ENCODE data around the gene COQ2. TPM values are rescaled to one million over a fixed set of nuclear protein-coding genes. Genes with fewer than 3 reads are reported as not detected.

COQ2 gene
- total and polyA plus RNA-seq, 2 donors (not counting 1 experiment from before 2014, with no cell fraction given) = 16.7 to 26.4 TPM

- no peaks in the 10 kb centered on the region for H3K9me3 ChIP-seq (ENCODE audit: control insufficient read depth, insufficient read depth, low read depth, low read length)
- H4K20me1 ChIP-seq (ENCODE audit: control insufficient read depth, extremely low read depth, insufficient read depth, low read length) = no peaks in the 10 kb centered on the region
- H3K4me3 ChIP-seq (replicated peaks in 1 of 4; ENCODE audit: control extremely low read depth in 1 of 4, insufficient read depth in 1 of 4, low read depth in 3 of 4, low read length in 4 of 4) = no peak overlapping the region
- no peak for DNase-seq (ENCODE audit: low read depth in 2 of 2)
- H3K4me1 ChIP-seq (ENCODE audit: control insufficient read depth, extremely low read depth, insufficient read depth, low read length) = no peaks in the 10 kb centered on the region
- H3K4me2 ChIP-seq (ENCODE audit: extremely low read depth, insufficient read depth, low read length) = no peak overlapping the region
- no peak overlapping the region for H2AFZ ChIP-seq (ENCODE audit: low read length)
- no peaks in the 10 kb centered on the region for H3K79me2 ChIP-seq (ENCODE audit: control insufficient read depth, insufficient read depth, low read length)
- TF ChIP-seq CTCF (conservative IDR thresholded peaks at IDR 0.05 in 1 of 2, IDR thresholded peaks at IDR 0.05 in 1 of 2; ENCODE audit: low read depth in 1 of 2, low read length in 2 of 2) = no peak
- TF ChIP-seq EZH2 (IDR thresholded peaks at IDR 0.05; ENCODE audit: low read length, missing control alignments) = no peak
- no peak overlapping the region for H3K9ac ChIP-seq (ENCODE audit: insufficient read depth, low read length)
- no peaks in the 10 kb centered on the region for H3K36me3 ChIP-seq (ENCODE audit: control insufficient read depth, insufficient read depth, low read length)
- H3K27me3 ChIP-seq (ENCODE audit: control insufficient read depth, insufficient read depth, low read length) = no peaks in the 10 kb centered on the region
- no peak overlapping the region for H3K27ac ChIP-seq (ENCODE audit: insufficient read depth, low read length)
Measured at GRCh38 chr4:83317671-83318070, 33.1 kb upstream of the COQ2 start.

- DNase-seq (ENCODE audit: low read depth in 2 of 2) = no peak
- H4K20me1 ChIP-seq (ENCODE audit: control insufficient read depth, extremely low read depth, insufficient read depth, low read length) = no peaks in the 10 kb centered on the region
- H3K27me3 ChIP-seq (ENCODE audit: control insufficient read depth, insufficient read depth, low read length) = no peaks in the 10 kb centered on the region
- H3K4me3 ChIP-seq (replicated peaks in 1 of 4; ENCODE audit: control extremely low read depth in 1 of 4, insufficient read depth in 1 of 4, low read depth in 3 of 4, low read length in 4 of 4) = no peak overlapping the region
- no peak overlapping the region for H3K27ac ChIP-seq (ENCODE audit: insufficient read depth, low read length)
- no peaks in the 10 kb centered on the region for H3K79me2 ChIP-seq (ENCODE audit: control insufficient read depth, insufficient read depth, low read length)
- no peak for TF ChIP-seq EZH2 (IDR thresholded peaks at IDR 0.05; ENCODE audit: low read length, missing control alignments)
- no peak for TF ChIP-seq CTCF (conservative IDR thresholded peaks at IDR 0.05 in 1 of 2, IDR thresholded peaks at IDR 0.05 in 1 of 2; ENCODE audit: low read depth in 1 of 2, low read length in 2 of 2)
- H3K4me1 ChIP-seq (ENCODE audit: control insufficient read depth, extremely low read depth, insufficient read depth, low read length) = no peaks in the 10 kb centered on the region
- no peak overlapping the region for H2AFZ ChIP-seq (ENCODE audit: low read length)
- no peak overlapping the region for H3K4me2 ChIP-seq (ENCODE audit: extremely low read depth, insufficient read depth, low read length)
- H3K9me3 ChIP-seq (ENCODE audit: control insufficient read depth, insufficient read depth, low read depth, low read length) = no peaks in the 10 kb centered on the region
- H3K36me3 ChIP-seq (ENCODE audit: control insufficient read depth, insufficient read depth, low read length) = no peaks in the 10 kb centered on the region
- H3K9ac ChIP-seq (ENCODE audit: insufficient read depth, low read length) = no peak overlapping the region
Measured at GRCh38 chr4:83316459-83317165, 32.0 kb upstream of the COQ2 start.

GRCh38 chr4:83315341-83315870 lies 30.8 kb upstream of the COQ2 start:
- TF ChIP-seq CTCF (conservative IDR thresholded peaks at IDR 0.05 in 1 of 2, IDR thresholded peaks at IDR 0.05 in 1 of 2; ENCODE audit: low read depth in 1 of 2, low read length in 2 of 2) (no peak), EZH2 (IDR thresholded peaks at IDR 0.05; ENCODE audit: low read length, missing control alignments) (no peak)
- Histone ChIP-seq H2AFZ (ENCODE audit: low read length) (no peak overlapping the region), H3K36me3 (ENCODE audit: control insufficient read depth, insufficient read depth, low read length) (no peaks in the 10 kb centered on the region), H3K4me2 (ENCODE audit: extremely low read depth, insufficient read depth, low read length) (no peak overlapping the region), H3K9ac (ENCODE audit: insufficient read depth, low read length) (no peak overlapping the region), H3K9me3 (ENCODE audit: control insufficient read depth, insufficient read depth, low read depth, low read length) (no peaks in the 10 kb centered on the region), H3K27ac (ENCODE audit: insufficient read depth, low read length) (no peak overlapping the region), H4K20me1 (ENCODE audit: control insufficient read depth, extremely low read depth, insufficient read depth, low read length) (no peaks in the 10 kb centered on the region), H3K79me2 (ENCODE audit: control insufficient read depth, insufficient read depth, low read length) (no peaks in the 10 kb centered on the region), H3K4me3 (replicated peaks in 1 of 4; ENCODE audit: control extremely low read depth in 1 of 4, insufficient read depth in 1 of 4, low read depth in 3 of 4, low read length in 4 of 4) (no peak overlapping the region), H3K4me1 (ENCODE audit: control insufficient read depth, extremely low read depth, insufficient read depth, low read length) (no peaks in the 10 kb centered on the region), H3K27me3 (ENCODE audit: control insufficient read depth, insufficient read depth, low read length) (no peaks in the 10 kb centered on the region)
- no peak for DNase-seq (ENCODE audit: low read depth in 2 of 2)
